ENCODE data around the gene PTPRN2.

- TF ChIP-seq POLR2A (IDR thresholded peaks at IDR 0.05; ENCODE audit: low read depth, low read length) (no peak), CTCF (IDR thresholded peaks at IDR 0.05; ENCODE audit: extremely low read depth in 1 of 2, insufficient read depth in 1 of 2, low read depth in 1 of 2, low read length in 2 of 2) (no peak), MAX (IDR thresholded peaks at IDR 0.05; ENCODE audit: insufficient read depth, insufficient read length) (no peak), EZH2 (IDR thresholded peaks at IDR 0.05; ENCODE audit: borderline replicate concordance, low read depth, low read length, severe bottlenecking) (no peak), GATA2 (IDR thresholded peaks at IDR 0.05; ENCODE audit: insufficient read depth, insufficient read length, low read depth, low read length) (no peak), POLR2AphosphoS5 (IDR thresholded peaks at IDR 0.05; ENCODE audit: insufficient read depth, low read depth, low read length) (no peak), MYC (IDR thresholded peaks at IDR 0.05; ENCODE audit: low read depth, low read length) (no peak), JUN (IDR thresholded peaks at IDR 0.05; ENCODE audit: borderline replicate concordance, insufficient read depth, insufficient read length, low read depth) (no peak), FOS (IDR thresholded peaks at IDR 0.05; ENCODE audit: borderline replicate concordance, insufficient read depth, low read length) (no peak)
Measured at GRCh38 chr7:157906583-157906982, 681.0 kb downstream of the PTPRN2 start.

All from endothelial cell of umbilical vein (primary cell).